ENCODE results near the gene FAM200C.

DNA sequence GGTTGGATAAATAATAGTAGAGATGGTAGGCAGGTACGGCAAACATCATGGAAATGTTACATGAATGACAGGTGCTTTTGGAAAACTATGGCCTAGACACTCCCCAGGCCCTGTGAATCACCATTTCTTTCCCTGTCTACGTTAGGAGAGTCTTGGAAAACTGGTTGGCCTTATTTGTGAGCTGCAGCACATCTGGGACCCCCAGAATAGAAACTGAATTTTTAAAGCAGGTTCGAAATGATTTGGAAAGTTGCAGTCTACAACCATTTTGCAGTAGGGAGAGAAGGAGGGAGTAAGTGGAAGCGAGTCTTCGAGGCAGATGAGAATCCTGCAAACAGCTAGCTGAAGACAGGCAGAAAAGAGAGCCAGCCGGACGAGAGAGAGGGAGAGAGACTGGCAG is 42.5 kb downstream of the FAM200C start:
- TF ChIP-seq, protein P1, sequence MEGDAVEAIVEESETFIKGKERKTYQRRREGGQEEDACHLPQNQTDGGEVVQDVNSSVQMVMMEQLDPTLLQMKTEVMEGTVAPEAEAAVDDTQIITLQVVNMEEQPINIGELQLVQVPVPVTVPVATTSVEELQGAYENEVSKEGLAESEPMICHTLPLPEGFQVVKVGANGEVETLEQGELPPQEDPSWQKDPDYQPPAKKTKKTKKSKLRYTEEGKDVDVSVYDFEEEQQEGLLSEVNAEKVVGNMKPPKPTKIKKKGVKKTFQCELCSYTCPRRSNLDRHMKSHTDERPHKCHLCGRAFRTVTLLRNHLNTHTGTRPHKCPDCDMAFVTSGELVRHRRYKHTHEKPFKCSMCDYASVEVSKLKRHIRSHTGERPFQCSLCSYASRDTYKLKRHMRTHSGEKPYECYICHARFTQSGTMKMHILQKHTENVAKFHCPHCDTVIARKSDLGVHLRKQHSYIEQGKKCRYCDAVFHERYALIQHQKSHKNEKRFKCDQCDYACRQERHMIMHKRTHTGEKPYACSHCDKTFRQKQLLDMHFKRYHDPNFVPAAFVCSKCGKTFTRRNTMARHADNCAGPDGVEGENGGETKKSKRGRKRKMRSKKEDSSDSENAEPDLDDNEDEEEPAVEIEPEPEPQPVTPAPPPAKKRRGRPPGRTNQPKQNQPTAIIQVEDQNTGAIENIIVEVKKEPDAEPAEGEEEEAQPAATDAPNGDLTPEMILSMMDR (IDR thresholded peaks at IDR 0.05): no peak
- TF ChIP-seq EP300 (IDR thresholded peaks at IDR 0.05; ENCODE audit: low read depth): no peak
- TF ChIP-seq POLR2A (IDR thresholded peaks at IDR 0.05): no peak
- TF ChIP-seq POLR2AphosphoS5 (IDR thresholded peaks at IDR 0.05): no peak
